CD4-positive, alpha-beta T cell treated with Interleukin-1 beta for 1 hour (primary cell): Measurements from ENCODE around the gene ATP6V1F.
A peak's percentile ranks its signal among the peaks of the same experiment; 100 is the strongest.

Source experiments
- DNase-seq, 2 donors: peaks; one replicate each; pipeline ENCODE4 v3.0.0-alpha.2; 2020 to 2022

ATP6V1F gene

GRCh38 chr7:128849156-128849515, 13.5 kb upstream of the ATP6V1F start:
- DNase-seq: no peak

GRCh38 chr7:128849804-128850490, 12.7 kb upstream of the ATP6V1F start:
- no peak for DNase-seq

DNA sequence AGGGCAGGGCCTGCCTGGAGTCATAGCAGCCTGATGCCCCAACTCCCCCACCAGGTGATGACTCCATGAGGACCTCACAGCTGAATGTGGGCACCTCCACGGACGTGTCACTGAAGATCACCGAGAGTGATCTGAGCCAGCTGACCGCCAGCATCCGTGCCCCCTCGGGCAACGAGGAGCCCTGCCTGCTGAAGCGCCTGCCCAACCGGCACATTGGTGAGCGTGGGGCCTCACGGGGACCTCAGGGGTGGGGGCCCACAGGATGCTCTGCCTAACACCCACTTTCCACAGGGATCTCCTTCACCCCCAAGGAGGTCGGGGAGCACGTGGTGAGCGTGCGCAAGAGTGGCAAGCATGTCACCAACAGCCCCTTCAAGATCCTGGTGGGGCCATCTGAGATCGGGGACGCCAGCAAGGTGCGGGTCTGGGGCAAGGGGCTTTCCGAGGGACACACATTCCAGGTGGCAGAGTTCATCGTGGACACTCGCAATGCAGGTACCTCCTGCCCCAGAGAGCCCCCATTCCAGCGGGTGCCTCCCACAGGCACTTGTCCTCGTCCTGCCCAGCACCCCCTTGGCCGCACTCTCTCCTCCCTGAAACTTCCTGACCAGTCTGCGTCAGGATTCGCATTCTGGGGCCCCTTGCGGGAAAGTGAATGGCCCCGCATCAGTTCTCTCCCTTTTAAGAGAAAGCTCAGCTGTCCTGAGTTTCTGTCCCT, 10.0 kb upstream of the ATP6V1F start:
- no peak for DNase-seq

DNA sequence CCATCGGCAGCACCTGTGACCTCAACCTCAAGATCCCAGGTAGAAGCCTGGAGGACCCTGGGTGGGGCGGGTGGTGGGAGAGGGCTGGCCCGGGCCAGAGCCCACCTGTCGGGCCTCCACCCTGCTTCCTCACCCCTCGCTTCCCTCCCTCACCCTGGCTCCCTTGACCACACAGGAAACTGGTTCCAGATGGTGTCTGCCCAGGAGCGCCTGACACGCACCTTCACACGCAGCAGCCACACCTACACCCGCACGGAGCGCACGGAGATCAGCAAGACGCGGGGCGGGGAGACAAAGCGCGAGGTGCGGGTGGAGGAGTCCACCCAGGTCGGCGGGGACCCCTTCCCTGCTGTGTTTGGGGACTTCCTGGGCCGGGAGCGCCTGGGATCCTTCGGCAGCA, 8.9 kb upstream of the ATP6V1F start:
- DNase-seq: no peak

GRCh38 chr7:128854396-128854795, 8.3 kb upstream of the ATP6V1F start:
- no peak for DNase-seq

- DNase-seq: no peak
These were observed 7.1 kb upstream of the ATP6V1F start for GRCh38 chr7:128855559-128855958.

DNA sequence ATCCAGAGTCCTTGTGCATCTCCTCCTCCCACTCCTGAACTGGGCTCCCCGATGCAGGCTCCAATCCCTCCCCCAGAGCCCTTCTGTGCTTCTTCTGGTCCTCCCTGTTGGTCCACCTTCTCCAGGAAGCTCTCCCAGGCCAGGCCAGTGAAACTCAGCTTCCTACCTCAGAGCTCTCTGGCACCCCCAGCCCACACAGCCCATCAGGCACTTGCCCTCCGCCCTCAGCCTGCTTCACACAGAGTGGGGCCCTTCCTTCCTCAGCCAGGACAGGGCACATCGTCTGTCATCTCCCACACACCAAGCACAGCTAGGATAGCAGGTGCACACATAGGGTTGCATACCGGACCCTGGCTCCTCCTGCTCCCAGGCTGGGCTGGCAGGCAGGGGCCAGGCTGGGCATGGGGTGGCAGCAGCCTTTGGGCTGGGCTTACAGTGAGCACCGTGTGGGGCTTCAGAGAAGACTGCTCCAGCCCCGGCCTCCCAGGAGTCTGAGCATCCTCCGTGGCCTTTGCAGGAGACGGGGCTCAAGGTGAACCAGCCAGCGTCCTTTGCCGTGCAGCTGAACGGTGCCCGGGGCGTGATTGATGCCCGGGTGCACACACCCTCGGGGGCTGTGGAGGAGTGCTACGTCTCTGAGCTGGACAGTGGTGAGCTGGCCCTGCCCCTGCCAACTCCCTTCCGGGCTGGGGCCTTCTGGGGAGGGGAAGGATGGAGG, 6.5 kb upstream of the ATP6V1F start:
- DNase-seq: no peak

- no peak for DNase-seq
These were observed 4.0 kb upstream of the ATP6V1F start for GRCh38 chr7:128858380-128859231.

DNA sequence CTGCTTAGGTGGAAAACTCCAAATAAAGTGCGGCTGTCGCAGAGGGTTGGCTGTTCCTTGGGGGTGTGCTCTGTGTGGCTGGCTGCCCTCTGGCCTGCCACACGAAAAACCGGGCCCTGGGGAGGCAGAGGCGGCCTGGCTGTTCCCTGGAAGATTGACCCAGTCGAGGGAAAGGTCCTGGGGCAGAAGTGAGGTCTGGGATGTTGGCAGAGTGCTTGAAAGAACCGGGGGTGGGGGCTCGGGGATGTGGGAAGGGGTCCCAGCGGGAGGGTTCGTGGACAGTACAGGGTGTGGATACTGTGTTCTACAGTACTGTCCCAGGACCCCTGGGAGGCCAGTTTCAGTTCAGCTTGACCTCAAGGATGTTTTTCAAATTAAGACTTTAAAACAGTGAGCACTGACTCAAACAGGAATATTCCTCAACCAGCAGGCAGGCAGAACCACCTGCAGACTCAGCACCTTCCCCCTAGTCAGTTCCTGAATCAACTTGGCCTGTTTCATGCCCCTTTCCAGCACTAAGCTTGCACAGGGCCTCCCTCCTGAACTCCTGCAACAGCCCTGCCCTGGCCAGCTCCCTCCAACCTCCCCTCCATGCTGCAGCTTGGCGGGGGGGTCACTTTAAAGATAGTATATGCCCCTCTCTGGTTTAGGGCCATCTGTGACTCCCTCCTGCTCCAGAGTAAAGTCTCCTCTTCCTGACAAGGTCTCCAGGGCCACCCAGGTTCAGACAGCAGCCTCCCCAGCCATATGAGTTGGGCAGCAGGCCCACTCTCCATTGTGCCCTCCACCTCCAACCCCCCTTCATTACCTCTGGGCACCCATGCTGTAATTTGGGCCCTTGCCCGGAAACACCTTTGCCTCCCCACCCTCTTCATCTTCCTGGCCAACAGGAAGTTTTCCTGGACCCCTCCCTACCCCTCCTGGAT, 3.2 kb upstream of the ATP6V1F start:
- DNase-seq: no peak

DNA sequence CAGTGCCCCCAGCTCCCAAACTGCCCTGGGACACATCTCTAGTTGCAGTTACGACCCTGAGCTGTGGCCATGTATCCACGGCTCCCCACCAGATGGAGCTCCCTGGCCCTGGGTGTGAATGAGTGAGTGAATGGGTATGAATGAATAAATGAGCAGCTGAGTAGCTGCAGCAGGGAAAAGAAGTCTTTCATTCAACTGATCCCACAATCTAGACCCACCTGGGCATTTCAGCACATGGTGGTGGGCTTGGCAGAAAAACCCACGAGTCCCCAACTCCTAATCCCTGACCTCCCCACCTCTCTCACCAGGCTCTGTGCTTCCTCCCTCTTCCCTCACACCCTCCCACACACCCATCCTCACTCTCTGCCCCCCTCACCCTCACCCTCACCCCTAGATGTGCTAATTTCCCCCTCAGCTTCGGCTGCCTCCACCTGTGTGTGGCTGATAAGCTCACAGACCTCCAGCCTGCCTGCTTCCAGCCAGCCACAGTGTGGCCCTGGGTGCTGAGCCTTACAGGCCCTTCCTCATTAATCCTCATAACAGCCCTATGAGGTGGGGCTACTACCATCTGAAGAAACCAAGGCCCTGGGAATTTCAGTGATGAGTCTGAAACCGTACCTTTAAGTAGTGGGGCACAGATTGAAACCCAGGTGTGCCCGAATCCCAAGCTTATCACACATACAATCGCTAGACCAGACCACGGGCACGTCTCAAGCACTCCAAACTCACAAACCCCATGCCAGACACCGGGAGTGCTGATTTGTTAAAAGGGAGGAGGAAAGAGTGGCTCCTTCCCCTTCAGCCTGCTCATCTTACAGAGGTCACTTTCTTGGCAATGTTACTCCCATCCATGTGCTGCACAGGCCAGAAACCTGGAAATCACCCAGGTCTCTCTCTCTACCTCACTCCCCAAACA, 2.2 kb upstream of the ATP6V1F start:
- no peak for DNase-seq

GRCh38 chr7:128861957-128862570, 592 bp upstream of the ATP6V1F start:
- DNase-seq: no peak

- peak; percentile 42 to 57 for DNase-seq
These were observed 855 bp downstream of the ATP6V1F start for GRCh38 chr7:128863433-128863989.

GRCh38 chr7:128865303-128865702, 2.6 kb downstream of the ATP6V1F start:
- DNase-seq: no peak

DNA sequence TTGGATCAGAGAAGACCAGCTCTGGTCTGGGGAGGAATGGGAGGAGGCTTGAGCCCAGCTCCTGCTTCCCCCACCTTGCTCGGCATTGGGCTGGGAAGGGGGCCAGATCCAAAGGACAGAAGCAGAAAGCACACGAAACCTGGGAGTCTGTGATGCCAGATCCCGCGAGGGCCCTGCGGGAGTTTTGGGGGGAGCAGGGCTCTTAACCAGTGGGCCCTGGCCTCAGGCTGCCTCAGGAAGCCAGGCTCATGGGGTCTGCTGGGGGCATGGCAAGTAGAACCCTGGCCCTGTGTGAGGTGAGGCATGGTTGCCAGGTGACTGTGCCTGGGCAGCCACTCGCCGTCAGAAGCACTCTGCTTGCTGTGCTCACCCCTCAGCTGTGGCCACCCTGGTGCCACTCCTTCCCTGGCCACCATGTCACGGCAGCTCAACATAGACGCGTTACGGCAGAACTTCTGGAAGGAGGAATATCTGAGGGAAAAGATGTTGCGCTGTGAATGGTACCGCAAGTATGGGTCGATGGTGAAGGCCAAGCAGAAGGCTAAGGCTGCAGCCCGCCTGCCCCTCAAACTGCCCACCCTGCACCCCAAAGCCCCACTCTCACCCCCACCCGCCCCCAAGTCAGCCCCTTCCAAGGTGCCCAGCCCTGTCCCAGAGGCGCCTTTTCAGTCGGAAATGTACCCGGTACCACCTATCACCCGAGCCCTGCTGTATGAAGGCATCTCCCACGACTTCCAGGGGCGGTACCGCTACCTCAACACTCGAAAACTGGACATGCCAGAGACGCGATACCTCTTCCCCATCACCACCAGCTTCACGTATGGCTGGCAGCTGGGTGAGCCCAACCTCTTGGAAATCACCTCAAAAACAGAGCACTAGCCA, 3.6 kb downstream of the ATP6V1F start:
- DNase-seq: no peak

DNA sequence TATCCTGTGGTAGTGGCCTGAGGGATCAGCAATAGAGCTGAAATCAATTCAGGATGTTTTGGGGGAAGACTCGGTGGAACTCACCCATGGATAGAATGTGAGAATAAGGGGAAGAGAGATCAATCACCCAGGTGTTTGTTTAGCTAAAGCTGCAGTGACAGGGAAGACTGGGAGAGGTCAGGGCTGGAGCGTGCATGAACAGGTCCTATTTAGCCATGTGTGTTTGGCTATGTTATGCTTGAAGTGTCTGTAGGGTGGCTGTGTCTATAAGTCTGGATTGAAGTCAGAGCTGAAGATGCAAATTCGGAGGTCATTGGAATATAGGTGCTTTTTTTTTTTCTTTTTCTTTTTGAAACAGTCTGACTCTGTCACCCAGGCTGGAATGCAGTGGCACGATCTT, 4.6 kb downstream of the ATP6V1F start:
- no peak for DNase-seq

GRCh38 chr7:128867842-128868623, 5.4 kb downstream of the ATP6V1F start:
- no peak for DNase-seq

DNA sequence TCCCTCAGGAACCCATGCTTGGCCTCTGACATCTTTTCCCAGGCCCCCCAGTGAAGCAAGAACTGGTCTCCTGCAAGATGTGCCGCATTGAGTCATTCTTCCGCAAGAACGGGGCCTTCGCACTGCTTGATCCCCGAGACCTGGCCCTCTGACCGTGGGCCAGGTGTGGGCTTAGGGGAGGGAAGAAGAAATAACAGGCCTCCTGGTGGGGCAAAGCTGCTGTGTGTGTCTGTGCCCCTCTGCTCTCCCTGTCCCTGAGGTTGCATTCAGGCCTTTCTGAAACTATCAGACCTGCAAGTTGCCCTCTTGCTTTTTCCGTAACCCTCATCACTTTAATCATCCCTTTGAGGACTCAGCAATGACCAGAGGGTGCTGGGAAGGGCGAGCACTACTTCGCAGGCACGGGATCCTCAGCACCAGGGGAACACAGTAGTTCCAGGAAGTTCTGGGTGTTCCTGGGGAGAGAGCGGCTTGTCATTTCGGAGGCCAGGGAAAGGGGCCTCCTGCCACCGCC, 6.0 kb downstream of the ATP6V1F start:
- DNase-seq: no peak
